AG20443 (cell line): ENCODE data around the gene EIF3D.
A peak's percentile ranks its signal among the peaks of the same experiment; 100 is the strongest.

ENCODE experiments used
- DNase-seq: peaks from one replicate; pipeline ENCODE4 v3.0.0; 2012; ENCODE audit warnings: low spot score, mixed read lengths

The EIF3D gene

GRCh38 chr22:36464715-36465231 lies 64.2 kb downstream of the EIF3D start:
- DNase-seq = no peak

- DNase-seq = no peak
Measured at GRCh38 chr22:36463783-36464184, 65.2 kb downstream of the EIF3D start.

GRCh38 chr22:36461665-36462649 lies 67.0 kb downstream of the EIF3D start:
- DNase-seq = peak; percentile 63
